WI38 (cell line): Measurements from ENCODE around the gene PHACTR3.

Experiments used
- H3K4me3 ChIP-seq: 2 replicates; pipeline ENCODE4 v1.5.1; 2011; ENCODE audit warnings: low read depth, mild to moderate bottlenecking, control low read depth, low read length
- TF ChIP-seq, protein P1 (sequence below): IDR thresholded peaks from 2 replicates; pipeline ENCODE4 v1.5.1; 2012; ENCODE audit warnings: low read depth, mild to moderate bottlenecking, control low read depth, low read length

PHACTR3 gene

GRCh38 chr20:59632541-59633113 is 28.3 kb downstream of the PHACTR3 start:
- TF ChIP-seq, protein P1, sequence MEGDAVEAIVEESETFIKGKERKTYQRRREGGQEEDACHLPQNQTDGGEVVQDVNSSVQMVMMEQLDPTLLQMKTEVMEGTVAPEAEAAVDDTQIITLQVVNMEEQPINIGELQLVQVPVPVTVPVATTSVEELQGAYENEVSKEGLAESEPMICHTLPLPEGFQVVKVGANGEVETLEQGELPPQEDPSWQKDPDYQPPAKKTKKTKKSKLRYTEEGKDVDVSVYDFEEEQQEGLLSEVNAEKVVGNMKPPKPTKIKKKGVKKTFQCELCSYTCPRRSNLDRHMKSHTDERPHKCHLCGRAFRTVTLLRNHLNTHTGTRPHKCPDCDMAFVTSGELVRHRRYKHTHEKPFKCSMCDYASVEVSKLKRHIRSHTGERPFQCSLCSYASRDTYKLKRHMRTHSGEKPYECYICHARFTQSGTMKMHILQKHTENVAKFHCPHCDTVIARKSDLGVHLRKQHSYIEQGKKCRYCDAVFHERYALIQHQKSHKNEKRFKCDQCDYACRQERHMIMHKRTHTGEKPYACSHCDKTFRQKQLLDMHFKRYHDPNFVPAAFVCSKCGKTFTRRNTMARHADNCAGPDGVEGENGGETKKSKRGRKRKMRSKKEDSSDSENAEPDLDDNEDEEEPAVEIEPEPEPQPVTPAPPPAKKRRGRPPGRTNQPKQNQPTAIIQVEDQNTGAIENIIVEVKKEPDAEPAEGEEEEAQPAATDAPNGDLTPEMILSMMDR = no peak
- H3K4me3 ChIP-seq = no peak overlapping the region

DNA sequence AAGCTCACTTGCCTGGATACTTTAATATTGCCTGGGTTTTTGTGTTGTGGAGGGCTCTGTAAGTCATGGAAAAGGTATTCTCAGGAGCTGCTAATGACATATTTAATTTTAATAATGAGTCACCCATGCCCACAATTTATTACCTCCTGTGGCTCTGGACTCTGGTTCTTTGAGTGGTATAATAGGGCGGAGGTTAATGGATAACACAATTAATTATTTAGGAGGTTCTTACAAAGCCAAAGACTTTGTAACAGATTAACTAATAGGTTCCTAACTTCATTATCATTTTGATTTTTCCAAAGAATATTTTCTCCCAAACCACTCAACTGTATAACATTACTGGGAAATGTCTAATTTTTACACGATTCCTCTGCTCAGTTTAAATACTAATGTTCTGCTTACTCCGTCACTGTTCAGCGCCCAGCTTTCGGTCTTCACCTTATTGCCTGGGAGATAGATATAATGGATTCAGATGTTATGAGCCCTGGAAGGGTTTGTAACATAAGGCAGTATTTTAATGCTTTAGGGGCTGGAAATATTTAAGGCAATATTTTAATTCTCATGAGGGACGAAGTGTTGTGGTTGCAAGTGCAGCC is 29.4 kb downstream of the PHACTR3 start:
- H3K4me3 ChIP-seq = no peak overlapping the region
- TF ChIP-seq, protein P1 = no peak

GRCh38 chr20:59634435-59635005 is 30.2 kb downstream of the PHACTR3 start:
- no peak overlapping the region for H3K4me3 ChIP-seq

GRCh38 chr20:59636766-59637370 is 32.5 kb downstream of the PHACTR3 start:
- H3K4me3 ChIP-seq = no peak overlapping the region
- TF ChIP-seq, protein P1 = no peak

More at GRCh38 chr20:59634435-59635005, 30.2 kb downstream of the PHACTR3 start:
- TF ChIP-seq, protein P1 = no peak

DNA sequence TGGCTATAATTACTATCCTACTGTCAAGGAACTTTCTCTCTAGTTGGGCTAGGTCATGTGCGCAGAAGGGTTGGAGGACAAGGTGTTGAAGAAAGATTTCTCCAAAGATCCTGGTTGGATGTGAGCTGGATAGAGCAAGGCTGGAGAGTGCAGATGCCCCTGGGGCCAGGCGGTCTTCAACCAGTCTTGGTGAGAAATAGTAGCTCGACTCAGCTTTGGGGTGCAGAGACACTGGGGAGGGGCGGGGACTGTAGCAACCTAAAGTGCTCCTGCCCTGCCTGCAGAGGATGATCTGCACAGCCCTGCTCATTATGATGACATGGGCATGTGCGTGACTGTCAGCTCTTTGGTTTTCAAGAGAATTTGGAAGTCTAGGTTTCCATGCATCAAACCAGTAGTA is 35.9 kb downstream of the PHACTR3 start:
- no peak overlapping the region for H3K4me3 ChIP-seq
- TF ChIP-seq, protein P1 = no peak

- TF ChIP-seq, protein P1 = no peak
- H3K4me3 ChIP-seq = no peak overlapping the region
These were observed 39.3 kb downstream of the PHACTR3 start for GRCh38 chr20:59643615-59644061.
